ENCODE measurements around the gene NR4A1.

Gene NR4A1

DNA sequence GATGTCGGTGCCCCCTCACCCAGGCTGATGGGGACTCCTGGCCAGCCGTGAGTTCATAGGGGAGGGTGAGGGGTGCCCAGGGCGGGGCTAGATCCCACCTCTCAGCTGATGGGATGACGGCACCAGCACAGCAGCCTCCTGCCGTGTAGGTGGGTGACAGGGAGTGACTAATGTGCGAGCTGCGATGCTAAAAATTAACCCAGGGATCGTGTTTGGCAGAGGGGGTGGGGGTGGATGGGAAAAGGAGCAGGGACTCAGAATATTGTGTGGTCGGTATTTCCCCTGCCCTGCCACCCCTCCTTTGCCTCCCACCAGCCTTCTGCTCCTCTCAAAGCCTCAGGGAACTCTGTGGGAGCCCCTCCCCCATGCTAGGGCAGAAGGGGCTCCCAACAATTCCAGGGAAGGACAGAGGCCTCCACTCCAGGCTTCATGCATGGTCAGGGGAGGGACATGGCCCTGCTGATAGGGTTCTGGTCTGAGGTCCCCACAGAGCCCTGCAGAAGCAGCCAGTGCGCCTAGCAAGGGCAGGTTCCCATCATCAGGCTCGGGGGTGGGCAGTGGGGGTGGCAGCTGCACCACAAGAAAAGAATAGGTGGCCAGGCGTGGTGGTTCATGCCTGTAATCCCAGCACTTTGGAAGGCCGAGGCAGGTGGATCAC, 32.0 kb upstream of the NR4A1 start:
- no peak for DNase-seq

DNA sequence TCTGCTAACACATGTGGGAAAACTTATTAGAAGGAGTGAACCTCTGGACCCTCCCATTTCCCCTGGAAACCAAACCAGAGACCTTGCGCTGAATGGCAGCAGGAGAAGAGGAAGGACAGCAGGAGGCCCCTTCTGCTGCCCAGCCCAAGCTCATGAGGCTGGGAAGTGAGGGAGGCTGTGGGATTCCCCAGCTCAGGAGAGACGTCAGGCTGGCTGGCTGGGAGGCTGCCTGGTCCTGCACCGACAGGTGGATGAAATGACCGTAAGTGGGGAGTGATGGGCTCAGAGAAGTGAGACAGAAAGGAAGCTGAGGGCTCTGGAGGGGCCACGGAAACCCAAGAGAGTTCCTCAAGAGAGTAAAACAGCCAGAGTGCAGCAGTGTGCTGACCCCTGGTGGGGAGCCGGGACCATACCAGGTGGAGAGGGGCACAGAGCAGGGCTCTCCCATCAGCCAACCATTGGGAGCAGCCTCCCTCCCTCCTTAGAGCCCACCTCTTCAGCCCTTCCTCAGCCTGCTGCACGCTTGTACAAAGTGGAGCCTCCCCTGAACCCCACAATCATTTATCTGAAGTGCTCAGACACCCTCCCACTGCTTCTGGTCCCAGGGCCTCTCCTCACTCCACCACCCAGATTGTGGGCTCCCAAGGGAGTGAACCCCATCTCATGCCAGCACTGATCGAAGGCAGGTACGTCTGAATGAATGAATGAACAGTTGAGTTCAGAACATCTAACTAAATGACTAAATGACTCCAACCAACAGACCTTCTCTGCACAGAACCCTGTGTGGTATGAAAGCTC, 30.5 kb upstream of the NR4A1 start:
- peak; percentile 86 to 88 for DNase-seq

DNA sequence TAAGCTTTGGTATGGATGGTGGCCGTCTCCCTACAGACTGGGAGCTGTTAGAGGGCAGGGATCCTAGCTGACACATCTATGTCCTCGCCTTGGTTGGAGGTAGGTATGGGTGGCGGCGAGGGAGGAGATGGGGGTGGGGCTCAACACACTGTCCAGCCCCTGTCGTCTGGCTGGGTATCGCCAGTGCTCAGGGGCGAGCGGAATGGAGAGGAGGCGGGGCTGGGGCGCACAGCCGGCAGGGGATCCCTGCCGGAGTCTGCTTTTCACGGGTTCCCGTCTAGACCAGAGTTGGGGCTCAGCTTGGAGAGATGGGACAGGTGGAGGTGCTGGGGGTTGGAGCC, 28.4 kb upstream of the NR4A1 start:
- DNase-seq = peak in 1 of 2 experiments; percentile 52

DNA sequence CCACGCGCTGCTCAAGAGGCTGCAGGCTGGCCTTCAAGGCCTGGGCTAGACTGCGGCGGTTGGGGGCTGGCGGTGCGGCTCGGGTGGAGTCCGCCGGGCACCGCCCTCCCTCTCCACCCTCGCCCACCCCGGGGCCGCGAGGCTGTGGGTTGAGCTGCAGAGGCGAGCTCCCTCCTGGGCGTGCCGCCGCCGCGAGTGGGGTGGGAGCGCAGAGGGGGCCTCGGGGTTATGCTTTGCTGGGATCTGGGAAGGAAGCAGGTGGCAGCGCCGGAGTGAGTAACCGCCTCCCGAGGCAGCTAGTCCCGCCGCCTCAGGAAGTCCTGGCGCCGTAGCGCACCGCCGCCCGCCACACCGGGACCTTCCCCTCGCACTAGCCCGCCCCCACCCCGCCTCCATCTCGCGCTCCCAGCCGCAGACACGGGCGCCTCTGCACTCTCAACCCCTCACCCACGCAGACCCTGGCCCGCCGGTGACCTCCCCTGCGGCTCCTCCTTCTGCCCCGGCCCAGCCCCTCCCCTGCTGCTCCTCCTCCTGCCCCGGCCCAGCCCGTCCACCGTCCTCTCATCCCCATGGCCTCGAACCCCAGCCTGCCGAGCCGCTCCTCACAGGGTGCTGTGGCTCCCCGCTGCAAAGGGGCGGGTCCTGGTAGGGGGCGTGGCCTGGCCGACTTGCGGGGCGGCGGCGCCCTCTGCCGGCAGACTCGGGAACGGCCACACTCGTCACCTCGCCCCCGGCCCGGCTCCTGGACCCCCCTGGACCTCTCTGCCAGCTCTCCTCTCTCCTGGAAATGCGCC, 27.9 kb upstream of the NR4A1 start:
- DNase-seq = peak; percentile 74 to 77

DNA sequence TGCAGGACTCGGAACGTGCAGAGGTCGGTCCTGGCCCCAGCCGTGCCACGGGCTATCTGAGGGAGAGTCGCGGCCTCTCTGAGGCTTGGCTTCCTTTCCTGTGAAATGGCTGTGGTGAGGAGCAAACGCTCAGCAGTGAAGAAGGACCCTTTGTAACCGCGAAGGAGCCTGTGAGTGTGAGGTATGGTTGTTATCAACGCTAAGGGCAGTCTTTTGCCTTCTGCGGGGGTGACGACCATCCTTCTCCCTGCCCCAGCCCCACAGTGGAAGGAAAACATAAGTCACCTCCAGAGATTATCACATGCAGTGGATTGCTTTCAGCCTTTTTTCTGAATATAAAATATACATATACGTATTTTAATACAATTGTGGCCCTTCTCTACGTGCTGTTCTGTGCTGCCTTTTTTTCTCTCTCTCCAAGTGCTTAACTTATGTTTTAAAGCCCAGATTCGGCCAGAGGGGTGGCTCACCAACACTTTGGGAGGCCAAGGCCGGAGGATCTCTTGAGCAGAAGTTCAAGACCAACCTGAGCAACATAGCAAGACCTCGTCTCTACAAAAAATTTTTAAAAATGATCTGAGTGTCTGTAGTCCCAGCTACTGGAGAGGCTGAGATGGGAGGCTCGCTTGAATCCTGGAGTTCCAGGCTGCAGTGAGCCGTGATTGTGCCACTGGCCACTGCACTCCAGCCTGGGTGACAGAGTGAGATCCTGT, 27.1 kb upstream of the NR4A1 start:
- peak; percentile 59 to 60 for DNase-seq

DNA sequence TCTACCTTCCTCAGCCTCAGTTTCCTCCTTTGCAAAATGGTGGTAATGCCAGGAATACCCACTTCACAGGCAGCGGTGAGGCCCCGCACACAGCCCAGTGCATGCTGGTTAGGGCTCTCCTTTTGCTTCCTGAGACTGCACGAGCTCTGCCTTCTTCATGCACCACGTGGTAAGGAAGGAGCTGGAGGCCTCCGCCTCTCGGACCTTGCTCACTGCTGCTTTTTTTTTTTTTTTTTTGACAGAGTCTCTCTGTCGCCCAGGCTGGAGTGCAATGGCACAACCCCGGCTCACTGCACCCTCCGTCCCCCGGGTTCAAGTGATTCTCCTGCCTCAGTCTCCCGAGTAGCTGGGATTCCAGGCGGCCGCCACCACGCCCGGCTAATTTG, 26.4 kb upstream of the NR4A1 start:
- peak; percentile 76 to 77 for DNase-seq

DNA sequence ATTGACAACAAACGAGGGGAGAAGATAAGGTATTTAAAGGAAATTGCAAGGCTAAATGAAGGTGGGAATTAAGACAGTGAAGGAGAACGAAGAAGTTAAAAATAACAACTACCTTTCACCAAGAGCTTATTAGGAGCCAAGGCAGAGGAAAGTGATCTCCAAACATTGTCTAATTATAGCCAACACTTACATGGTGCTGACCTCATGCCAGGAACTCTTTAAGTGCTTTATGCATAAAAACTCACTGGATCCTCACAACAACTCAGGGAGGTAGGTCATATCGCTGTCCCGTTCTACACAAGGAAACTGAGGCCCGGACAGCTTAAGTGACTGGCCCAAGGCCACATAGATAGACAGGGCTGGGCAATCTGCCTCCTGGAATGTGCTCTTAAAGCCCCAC, 25.0 kb upstream of the NR4A1 start:
- no peak for DNase-seq

DNA sequence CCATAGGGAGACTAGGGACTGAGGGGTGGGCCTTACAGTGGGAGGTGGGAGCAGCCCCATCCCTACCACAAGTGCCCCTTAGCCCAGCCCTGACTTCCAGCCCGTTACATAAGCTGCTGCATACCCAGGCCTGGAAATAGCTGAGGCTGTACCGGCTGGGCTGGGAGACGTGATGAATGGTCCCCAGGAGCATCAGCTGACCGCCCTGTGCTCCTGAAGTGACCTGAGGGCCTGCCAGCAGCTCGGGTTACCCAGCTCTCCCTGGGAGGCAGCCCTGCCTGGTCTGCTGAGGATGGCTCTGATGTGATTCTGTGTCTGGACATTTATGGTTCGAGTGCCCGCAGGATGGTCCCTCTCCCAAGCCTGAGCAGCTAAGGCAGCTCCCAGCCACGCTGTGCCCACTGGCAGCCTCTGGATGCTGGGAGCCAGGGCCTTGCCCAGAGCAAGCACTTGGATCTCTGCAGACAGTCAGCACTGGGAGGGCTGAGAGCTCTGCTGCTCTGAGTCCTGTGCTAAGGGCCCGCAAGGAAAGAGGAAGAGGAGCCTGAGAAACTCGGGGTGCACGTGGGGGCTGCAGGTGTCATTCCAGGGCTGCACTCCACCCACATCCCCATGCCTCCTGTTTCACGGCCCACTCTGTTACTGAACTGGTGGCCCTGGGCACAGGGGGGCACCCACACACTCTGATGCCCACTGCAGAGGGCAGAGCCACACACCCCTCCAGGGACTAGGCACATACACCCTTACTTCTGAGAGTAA, 24.0 kb upstream of the NR4A1 start:
- DNase-seq = no peak

DNA sequence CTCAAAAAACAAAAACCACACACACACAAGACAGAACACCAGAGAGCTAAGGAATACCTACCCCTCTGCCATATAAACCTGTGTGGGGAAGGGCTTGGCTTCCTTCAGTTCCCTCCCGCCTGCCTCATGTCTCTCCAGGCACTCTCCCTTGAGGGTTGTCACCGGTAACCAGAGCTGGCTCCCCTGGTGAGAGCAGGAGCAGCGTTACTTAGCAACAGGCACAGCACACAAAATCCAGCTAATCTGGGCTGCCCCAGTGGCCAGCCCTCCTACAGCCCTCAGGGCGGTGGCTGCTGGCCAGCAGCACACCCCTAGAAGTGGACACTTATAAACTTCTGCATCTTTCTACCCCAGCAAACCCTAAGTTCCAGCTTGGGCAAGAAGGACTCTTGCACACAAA, 21.6 kb upstream of the NR4A1 start:
- DNase-seq = no peak

DNA sequence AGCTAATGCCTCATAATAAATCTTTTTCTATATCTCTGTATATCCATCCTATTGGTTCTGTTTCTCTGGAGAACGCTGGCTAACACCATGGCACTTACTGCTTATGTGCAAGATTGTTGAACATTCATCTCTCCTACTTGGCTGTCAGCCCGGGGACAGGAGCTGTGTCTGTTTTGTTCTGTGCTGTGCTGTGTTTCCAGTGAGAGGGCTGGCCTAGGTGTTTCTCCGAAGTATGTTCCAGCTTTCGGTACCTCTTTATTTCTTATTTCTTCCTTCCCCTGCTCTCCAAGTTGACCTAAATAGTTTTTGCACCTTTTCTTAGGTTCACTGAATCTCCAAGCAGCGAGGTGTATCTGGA, 18.8 kb upstream of the NR4A1 start:
- no peak for DNase-seq

DNA sequence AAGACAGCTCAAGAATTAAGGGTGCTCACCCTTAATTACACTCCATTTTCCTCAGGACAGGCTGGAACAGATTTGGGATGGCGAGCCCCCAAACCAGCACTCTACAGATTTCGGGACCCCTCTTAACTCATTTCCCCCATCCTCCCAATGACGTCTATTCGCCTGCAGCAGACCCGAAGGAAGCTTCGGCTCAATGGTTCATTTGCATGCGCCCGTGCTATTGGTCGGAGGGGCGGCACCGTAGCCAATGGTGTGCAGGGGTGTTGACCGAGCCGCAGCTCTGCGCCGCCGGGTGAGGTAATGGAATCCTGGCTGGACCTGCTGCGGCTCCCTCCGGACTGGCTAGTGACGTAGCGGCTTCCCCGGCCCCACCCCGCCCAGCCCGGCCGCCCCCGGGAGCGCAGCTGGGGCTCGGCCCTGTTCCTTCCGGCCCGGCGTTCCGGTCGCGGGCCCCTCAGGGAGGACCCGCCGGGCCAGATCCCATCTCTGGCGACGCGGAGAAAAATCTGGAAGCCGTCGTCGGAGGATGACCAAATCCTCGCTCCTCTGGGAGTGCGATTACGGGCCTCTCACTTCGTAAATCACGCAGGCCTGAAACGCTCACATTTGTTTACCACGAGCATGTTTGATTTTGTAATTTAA, 18.3 kb upstream of the NR4A1 start:
- peak; percentile 91 for DNase-seq

DNA sequence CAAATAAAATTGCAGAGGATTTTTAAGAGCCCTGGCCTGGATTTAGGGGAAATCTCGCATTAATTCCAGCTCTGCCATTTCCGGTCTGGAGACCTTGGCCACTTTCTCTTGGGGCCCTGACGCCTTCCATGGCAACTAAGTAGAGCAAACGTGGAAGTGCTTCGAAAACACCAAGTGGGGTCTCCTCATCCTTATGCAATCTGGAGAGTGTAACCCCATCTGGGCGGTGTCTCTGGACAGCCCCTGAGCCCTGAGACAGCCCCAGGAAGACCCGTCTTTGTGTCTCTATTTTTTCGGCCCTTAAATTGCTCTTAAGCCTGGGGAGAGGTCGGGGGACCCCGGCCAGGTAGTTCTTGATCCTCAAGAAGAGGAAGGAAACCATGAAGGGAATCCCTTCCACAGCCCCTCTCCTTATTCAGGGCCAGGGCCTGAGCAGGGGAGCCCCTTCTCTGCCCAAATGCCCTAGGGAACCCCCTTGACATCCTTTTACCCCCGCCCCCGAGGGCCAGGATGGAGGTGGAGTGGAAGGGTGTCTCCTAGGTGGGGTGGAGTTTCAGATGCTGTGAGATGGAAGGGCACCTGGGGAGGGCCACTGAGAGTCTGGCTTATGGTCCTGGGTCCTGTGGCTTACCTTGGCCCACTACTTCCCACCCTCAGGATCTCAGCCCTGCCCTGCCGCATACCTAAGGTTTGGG, 17.6 kb upstream of the NR4A1 start:
- DNase-seq = no peak

DNA sequence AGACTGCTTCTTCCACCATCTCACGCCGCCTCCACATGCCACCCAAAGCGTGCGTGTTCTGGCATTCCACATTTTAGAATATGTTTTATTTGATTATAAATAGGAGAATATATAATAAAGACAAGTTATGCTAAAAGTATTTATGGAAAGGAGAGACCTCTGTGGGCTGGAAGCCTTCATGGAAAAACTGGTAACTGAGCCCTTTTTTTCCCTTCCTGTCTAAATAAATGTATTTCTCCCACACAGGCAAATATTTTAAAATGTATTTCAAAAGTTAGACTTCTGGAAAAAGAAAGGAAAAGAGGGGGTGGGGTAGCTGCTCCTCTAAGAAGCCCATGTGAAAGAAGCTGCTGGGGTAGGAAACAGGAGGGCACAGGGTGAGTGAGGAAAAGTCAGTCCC, 16.1 kb upstream of the NR4A1 start:
- no peak for DNase-seq

DNA sequence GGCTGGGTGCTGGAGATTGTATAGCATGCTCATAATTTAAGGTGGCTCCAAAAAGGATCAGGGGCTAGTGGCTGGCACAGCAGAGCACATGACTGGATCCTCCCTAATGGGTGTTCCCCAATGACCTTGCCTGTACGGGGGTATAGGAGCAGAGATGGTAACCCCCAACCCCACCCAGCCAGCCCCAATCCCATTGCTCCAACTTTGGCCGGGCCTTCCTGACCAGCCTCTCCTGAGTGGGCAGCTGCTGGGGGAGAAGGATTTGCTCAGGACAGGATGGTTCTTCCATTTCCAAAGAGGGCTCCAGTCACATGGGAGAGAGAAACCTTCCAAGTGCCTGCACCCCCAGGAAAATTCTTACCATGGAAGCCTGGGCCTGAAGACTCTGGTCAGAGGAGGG, 15.3 kb upstream of the NR4A1 start:
- no peak for DNase-seq

DNA sequence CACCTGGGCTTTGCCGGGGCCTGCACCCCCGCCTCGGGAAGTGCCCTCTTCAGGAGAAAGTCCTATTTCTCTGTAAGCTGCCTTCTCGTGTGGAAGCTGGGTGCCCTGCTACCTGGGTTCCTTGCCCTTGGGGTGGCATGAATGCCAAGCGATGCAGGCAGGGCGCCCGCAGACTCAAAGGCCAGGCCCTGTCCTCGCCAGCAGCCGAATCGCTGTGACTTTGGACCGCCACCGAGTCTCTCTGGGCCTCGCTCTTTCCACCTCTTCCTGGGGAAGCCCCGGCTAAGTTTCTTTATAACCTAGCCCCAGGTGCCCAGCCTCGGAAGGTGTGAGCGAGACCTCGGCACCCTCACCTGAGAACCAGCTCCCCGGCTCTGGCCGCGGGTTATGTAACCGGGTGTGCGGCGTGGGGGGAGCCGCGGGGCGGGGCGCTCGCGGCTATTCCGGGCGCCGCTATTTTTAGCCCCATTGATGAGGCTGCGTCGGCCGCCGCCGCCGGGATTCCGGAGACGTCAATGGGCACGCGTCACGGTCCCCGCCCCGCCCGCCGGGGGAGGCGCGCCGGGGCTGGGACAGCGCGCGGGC, 14.6 kb upstream of the NR4A1 start:
- peak in 1 of 2 experiments; percentile 22 for DNase-seq

DNA sequence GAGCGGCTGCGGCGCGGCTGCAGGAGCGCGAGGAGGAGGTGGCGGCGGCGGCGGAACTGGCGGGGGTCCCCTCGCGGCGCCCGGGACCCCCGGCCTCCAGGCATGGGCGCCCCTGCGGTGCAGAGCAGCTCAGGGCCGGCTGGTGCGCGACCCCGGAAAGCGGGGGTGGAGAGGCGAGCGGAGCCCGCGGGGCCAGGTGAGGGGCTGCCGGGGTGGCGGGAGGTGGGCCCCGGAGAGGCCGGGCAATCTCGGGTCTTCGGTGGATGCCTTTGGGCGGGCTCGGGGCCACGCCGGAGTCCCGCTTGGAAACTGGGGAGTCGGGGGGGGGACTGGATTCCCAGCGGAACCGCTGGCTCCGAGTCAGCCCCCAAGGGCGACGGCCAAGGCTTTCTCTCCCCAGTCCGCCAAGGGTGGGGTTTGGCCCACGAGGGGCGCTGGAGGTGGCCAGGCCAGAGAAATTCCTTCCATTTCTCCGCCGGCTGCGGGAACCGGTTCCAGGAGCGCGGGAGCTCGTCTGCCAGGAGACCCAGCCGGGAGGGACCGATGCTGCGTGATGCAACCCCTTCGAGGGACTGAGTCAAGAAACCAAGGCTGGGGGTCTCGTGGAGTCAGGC, 13.9 kb upstream of the NR4A1 start:
- no peak for DNase-seq

DNA sequence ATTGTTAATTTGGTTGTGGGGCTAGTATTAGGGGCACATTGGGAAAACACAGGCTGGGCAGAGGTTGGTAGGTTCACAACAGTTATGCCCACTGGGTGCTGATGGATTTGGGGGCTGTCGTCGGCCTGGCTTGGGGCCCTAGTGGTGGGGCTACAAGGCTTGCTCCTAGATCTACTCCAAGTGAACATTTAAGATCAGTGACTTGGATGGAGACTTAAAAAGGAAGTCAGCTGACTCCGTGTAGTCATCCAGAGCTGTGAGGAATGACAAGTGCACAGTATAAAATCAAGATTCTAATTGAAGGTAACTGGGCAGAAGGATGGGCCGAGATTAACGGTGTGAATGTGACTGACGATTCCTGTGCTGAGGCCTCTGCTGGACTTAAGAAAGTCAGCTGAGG, 12.8 kb upstream of the NR4A1 start:
- DNase-seq = no peak

DNA sequence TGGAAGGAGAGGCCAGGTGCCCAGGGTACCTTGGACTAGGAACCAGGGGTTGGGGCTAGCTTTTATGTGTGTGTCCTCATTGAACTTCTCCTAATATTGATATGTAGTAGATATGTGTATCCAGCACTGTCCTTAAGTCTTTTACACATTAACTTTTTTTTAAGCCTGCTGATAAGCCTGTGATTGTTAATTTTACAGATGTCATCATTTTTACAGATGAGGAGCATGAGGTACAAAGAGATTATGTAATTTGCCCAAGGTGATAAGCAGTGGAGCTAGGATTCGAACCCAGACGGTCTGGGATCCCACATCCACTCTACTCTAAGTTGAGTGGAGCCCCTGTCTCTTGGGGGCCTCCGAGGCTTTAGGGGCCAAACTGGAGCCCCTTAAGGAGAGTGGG, 10.2 kb upstream of the NR4A1 start:
- DNase-seq = no peak

DNA sequence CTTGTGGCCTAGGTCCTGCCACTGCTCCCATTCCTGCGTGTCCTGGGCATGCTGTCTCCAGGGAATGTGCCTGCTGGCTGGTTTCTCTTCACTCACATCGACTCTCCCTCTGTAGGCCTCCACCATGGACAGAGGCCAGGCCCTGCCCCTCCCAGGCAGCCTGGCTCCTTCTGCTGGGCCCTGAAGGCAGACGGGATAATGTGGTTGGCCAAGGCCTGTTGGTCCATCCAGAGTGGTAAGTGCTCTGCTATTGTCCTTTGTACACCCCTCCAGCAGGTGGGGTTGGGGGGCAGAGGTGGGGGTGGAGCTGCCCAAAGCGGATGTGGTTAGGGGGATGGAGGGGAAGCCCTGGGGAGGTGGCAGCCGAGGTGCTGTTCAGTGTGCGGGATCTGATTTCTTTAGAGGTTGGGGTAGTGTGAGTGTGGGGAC, 9.5 kb upstream of the NR4A1 start:
- no peak for DNase-seq

DNA sequence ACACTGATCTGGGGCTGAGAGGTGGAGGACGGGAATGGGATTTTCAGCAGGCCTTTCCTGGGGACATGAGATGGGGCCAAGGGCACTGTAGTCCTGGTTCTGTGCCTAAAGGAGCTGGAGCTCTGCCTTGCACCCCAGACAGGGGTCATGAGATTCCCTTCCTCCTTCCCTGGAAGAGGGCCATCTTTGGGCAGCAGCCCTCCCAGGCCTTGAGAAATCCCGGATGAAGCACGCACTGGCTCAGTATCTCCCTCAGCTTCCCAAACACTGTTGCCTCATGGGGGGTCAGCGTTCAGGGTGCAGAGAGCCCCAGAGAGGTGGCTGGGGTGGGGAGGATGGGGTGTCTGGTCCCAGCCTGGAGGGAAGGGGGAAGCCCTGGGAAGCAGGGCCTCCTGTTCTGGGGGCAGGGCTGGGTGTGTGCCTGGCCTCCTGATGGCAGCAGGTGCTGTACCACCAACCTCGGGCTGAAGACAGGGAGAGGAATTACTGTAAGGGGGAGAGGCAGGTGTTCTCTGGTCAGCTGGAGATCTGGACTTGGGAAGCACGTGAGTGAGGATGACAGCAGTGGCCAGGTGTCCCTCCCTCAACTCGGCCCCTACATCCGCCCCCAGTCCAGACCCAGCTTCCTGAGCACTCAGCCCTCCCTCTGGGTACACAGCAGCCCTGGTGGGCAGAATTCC, 8.4 kb upstream of the NR4A1 start:
- DNase-seq = no peak

Data from Kasumi-1 (cell line).